ENCODE measurements around the gene CDK3.

The CDK3 gene

DNA sequence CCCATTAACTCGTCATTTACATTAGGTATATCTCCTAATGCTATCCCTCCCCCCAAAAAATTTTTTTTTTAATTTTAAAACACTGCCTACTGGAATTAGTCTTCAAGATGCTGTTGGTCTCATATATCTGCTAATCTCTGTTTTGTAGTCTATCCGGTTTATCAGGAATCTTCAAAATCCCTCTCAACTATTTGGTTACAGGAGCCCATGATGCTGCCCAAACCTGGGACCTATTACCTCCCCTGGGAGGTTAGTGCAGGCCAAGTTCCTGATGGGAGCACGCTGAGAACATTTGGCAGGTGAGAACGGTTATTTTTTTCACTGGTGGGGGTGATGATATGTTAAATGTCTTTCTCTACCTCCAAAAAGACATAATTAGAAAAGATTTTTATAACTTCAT lies 14.7 kb upstream of the CDK3 start:
- DNase-seq (ENCODE audit: extremely low spot score, insufficient read length, low read depth) (no peak), FAIRE-seq (no peak)

DNA sequence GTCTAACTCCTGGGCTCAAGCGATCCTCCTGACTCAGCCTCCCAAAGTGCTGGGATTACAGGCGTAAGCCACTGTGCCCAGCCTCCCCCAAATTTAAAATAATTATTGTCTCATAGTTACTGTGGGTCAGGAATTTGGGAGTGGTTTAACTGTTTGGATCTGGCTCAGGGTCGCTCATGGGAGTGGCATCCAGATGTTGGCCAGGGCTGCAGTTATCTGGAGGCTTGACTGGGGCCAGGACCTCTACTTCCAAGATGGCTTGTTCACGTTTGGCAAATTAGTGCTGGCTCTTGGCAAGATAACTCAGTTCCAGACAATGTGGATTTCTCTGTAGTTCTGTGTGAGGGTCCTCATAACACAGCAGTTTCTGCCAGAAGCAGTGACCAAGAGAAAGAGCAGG lies 13.6 kb upstream of the CDK3 start:
- no peak for FAIRE-seq

DNA sequence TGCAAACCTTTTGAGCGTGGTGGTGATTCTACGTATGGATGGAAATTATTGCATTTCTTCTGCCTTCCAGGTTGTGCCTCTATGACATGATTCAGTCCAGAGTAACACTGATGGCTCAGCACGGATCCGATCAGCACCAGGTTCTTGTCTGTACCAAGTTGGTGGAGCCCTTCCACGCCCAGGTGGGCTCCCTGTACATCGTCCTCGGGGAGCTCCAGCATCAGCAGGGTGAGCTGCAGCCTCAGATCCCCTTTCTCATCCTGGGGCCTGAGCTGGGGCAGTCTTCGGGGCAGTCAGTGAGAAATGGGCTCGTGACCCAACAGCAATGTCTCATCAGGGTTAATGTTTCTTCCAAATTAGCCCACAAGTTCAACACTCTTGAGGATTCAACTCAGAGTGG lies 9.3 kb upstream of the CDK3 start:
- no peak for FAIRE-seq
- DNase-seq (ENCODE audit: extremely low spot score, insufficient read length, low read depth), result no peak

More for the DNA sequence above, 13.6 kb upstream of the CDK3 start:
- no peak for DNase-seq (ENCODE audit: extremely low spot score, insufficient read length, low read depth)

DNA sequence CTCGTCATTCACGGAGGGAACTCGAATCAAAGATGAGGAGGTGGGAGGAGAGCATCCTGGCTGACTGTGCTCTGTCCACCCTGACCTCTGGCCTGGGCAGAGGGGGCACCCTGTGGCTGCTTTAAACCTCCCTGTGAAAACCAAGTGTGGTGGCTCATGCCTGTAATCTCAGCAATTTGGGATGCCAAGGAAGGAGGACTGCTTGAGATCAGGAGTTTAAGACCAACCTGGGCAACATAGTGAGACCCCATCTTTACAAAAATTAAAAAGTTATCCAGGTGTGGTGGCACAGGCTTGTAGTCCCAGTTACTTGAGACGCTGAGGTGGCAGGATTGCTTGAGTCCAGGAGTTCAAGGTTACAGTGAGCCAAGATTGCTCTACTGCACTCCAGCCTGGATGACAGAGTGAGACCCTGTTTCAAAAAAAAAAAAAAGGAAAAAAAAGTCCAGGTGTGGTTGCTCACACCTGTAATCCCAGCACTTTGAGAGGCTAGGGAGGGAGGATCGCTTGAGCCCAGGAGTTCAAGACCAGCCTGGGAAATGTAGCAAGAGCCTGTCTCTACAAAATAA lies 5.8 kb upstream of the CDK3 start:
- FAIRE-seq (no peak), DNase-seq (ENCODE audit: extremely low spot score, insufficient read length, low read depth) (no peak)

DNA sequence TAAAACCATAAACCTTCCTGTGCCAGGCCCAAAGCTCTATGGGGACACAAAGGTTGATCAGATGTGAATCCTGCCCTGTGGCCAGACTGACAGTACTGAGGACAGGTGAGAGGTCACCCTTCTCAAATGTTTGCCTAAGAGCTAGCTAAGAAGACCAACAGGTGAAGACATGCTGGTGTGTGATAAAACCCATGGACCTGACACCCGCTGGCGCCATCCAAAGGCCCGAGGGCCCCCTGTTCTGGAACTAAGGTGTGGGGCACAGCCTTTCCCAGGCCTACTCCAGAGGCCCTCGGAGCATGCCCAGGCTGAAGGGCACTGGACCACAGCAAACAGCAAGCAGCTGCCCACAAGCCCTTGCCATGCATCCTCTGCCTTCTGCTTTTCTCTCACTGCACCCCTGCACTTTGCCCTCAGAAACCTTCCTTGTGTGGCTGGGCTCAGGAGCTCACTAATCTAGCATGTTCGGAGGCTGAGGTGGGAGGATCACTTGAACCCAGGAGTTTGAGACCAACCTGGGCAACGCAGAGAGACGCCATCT lies 5.2 kb upstream of the CDK3 start:
- FAIRE-seq, result no peak
- DNase-seq (ENCODE audit: extremely low spot score, insufficient read length, low read depth), result no peak

DNA sequence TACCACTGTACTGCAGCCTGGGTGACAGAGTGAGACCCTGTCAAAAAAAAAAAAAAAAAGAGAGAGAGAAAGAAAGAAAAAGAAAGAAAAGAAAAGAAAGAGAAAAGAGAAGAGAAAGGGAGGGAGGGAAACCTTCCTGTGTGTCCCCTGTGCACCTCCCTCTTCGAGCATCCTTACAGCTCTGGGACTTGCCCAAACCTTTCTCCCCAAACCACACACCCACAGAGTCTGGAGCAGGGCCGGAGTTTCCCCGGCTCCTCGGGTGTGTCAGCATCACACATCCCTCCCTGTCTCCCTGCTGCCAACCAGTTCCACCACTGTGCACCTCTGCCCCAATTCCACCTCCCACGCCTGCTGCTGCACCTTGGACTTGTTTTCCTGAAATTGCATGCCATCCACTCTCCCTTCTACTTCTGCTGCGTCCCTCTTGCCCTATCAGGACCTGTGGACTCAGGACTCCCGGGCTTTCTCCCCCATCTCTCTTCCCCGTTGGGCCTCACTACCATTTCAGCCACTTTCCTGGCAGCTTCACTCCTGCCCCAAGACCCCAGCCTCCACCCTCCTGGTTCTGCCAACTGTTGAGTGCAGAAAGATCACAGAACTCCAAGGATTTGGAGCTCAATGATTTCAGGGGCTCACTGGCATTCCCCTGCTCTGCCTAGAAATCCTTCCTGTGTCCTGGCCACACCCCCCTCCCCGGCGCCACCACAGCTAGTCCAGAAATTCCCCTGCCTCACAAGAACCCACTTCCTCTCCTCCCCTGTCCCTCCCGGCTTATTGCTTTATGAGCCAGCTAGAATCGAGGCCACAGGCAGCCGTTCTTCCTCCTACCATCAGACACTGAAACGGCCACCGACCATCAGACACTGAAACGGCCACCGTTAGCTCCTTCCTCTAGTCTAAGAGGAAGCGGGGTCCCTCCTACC lies 3.7 kb upstream of the CDK3 start:
- peak; percentile 35 for DNase-seq (ENCODE audit: extremely low spot score, insufficient read length, low read depth)
- FAIRE-seq, result peak; percentile 92

DNA sequence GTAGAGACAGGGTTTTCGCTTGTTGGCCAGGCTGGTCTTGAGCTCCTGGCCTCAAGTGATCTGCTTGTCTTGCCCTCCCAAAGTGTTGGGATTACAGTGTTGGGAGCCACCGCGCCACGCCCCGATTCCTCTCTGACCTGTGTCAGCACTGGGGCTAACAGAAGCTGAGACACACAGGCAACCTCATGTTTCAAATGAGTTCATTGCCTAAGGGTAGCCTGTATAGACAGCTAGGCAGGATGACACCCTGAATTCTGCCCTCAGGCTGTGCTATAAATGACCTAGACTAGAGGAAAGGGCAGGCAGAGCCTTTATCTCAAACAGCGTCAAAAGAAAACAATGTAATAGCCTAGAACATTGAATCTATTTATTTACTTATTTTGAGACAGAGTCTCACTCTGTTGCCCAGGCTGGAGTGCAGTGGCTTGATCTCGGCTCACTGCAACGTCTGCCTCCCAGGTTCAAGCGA lies 2.3 kb upstream of the CDK3 start:
- FAIRE-seq (no peak), DNase-seq (ENCODE audit: extremely low spot score, insufficient read length, low read depth) (no peak)

DNA sequence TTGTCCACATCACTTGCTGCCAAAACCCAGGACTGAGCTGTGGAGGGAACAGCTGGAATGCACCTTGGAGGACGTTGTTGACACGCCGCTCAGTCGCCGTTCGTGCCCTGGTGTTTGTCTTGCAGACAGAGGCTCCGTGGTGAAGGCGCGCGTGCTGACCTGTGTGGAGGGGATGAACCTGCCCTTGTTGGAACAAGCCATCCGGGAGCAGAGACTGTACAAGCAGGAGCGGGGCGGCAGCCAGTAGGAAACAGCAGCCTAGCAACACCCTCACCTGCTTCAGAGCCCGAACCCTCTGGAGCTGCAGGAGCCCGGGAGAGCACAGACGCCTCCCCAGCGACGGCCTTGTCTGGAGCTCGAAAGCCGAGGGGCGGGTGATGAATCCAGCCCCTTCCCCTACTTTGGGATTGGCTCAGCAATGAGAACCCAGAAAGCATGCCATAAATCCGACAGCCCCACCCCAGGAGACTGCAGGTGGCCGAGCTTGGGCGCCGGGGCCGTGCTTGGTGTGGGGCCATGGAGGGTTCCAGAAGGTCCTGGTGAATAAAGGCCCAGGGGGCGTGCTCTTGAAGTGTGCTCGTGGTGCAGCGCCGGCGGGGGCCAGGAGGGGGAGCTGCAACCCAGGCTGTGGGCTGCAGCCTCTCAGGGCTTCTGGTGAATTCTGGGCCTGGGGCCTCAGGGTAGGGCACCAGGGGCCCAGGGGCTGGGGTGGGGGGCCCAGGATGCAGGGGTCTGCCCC lies 470 bp upstream of the CDK3 start:
- DNase-seq (ENCODE audit: extremely low spot score, insufficient read length, low read depth) (peak; percentile 49), FAIRE-seq (peak; percentile 45)

DNA sequence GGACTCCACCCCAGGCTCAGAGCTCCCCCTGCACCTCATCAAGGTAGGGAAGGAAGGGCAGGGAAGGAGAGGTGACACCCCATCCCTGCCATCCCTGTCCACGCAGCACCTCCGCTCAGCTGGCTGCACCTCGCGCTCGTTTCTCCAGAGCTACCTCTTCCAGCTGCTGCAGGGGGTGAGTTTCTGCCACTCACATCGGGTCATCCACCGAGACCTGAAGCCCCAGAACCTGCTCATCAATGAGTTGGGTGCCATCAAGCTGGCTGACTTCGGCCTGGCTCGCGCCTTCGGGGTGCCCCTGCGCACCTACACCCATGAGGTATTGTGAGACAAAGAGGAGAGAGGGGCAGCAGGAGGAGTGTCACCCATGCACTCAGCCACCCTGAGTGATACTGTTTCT lies 1.4 kb downstream of the CDK3 start:
- FAIRE-seq (no peak), DNase-seq (ENCODE audit: extremely low spot score, insufficient read length, low read depth) (no peak)

DNA sequence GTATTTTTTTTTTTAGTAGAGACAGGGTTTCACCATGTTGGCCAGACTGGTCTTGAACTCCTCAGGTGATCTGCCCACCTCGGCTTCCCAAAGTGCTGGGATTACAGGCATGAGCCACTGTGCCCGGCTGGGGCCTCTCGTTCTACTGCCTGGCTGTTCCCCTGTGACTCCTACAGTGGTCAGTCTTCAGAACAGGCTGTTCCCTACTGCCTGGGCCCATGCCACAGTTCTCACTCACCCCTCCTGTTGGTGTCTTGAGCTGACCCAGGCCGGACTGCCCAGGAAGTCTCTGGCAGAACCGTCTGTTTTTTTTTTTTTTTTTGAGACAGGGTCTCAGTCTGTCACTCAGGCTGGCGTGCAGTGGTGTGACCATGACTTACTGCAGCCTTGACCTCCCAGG lies 3.3 kb downstream of the CDK3 start:
- FAIRE-seq, result no peak

DNA sequence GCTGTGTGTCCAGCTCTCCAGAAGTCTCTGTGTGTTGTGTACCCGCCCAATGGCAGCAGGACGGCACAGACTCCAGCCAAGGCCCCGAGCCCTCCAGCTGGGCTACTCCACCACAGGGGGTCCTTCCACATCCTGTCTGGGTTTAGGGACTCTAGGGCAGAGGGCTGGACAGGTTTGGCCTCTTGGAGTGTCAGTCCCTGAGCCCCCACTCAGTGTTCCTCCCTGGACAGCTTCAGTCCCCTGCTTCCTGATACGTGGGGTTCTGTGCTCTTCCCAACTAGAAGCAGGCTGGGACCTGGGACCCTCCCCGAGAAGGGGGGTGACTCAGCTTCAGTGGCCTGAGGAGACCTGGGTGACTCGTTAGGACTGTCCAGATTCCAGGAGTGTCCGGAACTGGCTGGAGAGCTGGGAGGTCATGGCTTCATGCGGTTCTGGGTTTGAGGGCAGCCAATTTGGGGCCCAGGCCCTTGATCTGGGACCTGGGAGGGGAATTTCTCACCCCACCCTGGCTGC lies 4.2 kb downstream of the CDK3 start:
- FAIRE-seq, result no peak
- DNase-seq (ENCODE audit: extremely low spot score, insufficient read length, low read depth), result no peak

More for the DNA sequence above, 3.3 kb downstream of the CDK3 start:
- no peak for DNase-seq (ENCODE audit: extremely low spot score, insufficient read length, low read depth)

DNA sequence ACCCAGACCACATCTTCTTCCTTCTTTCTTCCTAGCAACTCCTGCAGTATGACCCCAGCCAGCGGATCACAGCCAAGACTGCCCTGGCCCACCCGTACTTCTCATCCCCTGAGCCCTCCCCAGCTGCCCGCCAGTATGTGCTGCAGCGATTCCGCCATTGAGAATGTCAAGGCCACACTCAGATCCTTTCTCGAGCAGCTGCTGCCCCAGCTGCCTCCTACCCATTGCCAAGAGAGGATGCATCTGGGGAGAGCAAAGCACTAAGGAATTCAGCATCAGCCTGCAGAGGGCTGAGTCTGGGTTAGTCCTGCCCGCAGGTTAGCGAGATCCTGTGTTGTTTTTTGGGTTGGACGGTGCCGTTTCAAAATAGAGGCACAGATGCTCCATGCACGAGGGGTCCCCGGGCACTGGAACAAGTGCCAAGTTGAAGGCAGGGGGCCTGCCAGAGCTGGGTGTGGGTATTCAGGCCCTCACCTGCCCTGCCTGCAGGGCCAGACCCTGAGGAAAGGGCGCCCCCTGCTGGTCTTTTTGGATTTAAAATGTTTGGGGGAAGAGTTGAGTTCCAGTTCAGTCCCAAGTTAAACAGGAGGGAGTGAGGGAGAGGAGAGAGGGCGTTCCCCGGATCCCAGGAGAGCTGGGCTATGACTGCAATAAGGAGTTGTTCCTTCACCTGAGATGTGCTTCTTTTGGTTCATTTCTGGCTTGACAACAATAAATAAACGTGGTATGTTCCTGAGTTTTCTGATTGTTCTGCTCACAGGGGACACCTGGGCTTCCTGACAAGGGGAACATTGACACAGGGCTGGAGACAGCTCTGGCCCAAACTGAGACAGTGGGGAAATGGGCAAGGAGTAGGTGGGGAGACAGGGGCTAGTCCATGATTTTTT lies 4.9 kb downstream of the CDK3 start:
- peak; percentile 71 for FAIRE-seq
- peak; percentile 71 for DNase-seq (ENCODE audit: extremely low spot score, insufficient read length, low read depth)

DNA sequence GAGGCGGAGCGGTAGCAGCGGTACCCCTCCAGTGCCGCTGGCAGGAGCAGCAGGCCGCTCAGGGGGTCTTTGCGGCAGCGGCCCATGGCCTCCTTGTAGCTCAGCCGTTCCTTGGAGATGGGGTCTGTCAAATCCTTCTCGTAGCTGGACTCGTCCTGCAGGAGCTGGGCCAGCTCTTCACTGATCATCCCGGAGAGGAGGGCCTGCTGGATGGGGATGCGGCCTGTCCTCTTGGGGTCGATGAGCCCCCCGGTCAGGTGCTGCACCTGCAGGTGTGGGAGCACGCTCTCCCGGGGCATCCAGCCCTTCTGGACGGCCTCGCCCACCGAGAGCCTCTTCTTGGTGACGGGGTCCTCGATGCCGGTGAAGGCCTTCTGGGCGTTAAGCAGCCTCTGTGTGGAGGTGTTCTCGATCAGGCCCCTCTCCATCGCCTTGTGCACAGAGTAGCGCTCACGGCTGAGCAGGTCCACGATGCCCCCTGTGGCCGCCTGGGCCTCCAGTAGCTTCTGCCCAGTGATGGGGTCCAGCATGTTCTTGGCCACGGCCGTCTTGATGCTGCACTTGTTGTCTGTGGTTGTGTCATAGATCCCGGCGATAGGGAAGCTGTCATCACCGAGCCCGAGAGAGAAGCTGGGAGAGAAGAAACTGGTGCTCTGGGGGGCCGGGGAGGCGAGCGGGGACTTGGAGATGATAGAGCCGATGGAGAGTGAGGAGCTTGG lies 6.6 kb downstream of the CDK3 start:
- FAIRE-seq (no peak), DNase-seq (ENCODE audit: extremely low spot score, insufficient read length, low read depth) (no peak)

DNA sequence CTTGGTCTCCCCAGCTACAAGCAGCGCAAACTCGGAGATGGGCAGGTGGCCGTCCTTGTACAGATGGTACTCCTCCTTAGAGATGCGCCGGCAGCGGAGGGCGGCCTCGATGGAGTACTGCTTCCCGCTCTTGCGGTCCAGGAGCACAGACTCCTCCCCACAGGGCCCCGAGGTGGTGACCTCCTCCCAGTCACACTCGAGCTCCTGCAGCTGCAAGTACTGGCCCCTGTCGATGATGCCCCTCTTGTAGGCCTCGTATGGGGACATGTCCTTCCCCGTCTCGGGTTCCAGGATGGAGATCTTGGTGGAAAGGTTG lies 7.2 kb downstream of the CDK3 start:
- FAIRE-seq, result no peak
- DNase-seq (ENCODE audit: extremely low spot score, insufficient read length, low read depth), result no peak

DNA sequence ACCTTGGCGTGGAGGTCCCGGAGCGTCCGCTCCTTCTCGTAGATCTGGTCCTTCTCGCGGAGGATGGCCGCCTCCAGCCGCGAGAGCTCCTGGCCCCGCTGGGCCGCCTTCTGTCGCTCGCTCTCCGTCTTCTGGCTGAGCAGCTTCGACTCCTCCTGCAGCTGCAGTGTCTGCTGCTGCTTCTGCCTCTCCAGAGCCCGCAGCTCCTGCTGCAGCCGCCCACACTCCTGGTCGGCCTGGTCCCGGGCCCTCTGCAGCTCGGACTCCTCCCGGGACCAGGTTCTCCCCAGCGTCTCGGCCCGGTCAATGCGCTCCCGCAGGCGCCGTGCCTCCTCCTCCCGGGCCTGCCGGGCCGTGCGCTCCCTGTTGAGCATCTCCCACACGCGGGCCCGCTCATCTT lies 7.6 kb downstream of the CDK3 start:
- DNase-seq (ENCODE audit: extremely low spot score, insufficient read length, low read depth) (no peak), FAIRE-seq (no peak)

DNA sequence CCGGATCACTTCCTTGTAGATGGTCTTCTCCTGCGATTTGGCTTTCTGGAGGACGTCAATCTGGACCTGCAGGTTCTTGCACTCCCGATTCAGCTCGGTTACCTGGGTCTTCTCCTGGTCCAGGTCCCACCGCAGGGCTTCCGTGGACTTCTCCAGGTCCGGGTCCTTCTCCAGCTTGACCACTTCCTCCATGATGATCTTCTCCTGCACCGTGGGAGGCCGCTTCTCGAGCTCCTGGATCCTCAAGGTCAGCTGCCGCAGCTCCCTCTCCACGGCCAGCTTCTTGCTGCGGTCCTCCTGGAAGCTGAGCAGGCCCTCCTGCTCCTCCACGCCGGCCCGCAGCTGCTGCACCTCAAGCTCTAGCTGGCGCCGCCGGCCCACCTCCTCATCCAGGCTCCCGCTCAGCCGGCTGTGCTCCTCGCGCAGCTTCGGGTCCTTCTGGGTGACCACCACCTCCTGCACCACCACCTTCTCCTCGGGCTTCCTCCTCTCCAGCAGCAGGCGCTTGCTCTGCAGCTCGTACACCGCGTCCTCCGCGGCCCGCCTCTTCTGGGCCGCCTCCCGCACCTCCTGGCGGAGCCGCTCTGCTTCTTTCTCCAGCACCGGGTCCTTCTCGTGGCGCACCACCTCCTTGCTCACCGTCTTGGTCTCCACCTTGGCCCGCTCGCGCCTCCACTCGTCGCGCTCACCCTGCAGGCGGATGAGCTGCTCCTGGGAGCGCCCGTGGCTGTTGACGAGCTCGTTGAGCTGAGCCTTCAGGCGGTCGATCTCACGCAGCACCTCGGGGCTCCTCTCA lies 8.2 kb downstream of the CDK3 start:
- DNase-seq (ENCODE audit: extremely low spot score, insufficient read length, low read depth), result no peak

DNA sequence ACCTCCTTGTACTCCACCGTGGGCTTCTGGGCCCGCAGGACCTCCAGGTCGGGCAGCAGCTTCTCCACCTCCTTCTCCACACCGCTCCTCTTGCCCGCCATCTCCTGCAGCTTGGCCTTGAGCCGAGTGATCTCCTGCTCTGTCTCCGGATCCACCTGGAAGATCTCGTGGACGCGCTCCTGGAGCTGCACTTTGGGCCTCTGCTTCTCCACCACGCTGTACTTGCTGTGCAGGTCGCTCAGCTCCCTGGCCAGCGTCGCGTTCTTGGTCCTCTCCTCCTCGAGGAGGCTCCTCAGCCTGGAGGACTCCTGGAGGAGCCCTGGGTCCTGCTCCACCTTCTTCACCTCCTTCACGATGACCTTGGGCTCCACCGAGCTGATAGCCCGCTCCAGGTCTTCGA lies 8.8 kb downstream of the CDK3 start:
- no peak for DNase-seq (ENCODE audit: extremely low spot score, insufficient read length, low read depth)
- FAIRE-seq, result no peak

More for the DNA sequence above, 8.2 kb downstream of the CDK3 start:
- FAIRE-seq, result no peak

DNA sequence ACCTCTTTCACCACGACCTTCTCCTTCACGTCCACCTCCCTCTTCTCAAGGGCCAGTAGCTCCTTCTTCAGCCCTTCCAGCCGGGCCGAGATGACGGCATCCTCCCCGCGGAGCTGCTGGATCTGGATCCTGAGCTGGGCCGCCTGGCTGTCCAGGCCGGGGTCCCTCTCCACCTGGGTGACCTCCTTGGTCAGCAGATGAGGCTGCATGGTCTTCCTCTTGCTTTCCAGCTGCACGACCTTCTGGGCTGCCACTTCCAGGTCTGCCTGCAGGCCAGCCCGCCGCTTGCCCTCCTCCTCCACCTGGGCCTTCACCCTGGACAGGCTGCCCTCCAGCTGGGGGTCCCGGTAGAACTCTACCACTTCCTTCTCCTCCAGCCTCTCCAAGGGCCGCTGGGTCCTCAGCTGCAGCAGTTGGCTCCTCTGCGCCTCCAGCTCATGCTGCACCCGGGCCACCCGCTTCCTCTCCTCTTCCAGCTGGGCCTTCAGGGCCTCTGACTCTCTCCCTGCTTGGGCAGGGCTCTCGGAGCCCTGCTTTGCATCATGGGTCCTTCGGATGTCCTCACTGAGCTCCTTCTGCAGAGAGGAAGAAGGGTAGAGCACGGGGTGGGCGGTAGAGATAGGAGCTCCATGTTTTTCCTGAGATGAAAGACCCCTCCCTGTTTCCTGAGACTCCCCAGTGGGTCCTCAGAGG lies 9.5 kb downstream of the CDK3 start:
- FAIRE-seq (no peak), DNase-seq (ENCODE audit: extremely low spot score, insufficient read length, low read depth) (no peak)

Measured in GM18507 (cell line).